ENCODE results near the gene ATP11A.

The ATP11A gene

DNA sequence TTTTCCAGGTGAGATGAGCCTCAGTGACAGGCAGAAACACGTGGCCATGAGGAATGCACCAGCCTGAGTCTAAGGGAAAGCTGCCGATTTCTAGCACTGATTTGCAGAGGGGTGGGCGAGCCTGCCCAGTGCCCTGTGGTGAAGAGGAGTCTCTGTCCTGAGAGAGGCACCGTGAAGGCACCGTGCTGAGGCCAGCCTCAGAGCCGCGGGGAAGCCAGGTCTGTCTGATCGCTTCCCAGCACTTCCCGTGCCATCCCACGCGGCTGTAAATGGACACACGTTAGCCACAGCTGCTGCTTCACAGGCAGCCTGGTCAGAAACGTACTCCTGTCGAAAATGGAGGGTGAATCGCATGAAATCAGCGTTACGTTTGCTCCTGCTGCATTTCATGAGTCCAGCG is 79.8 kb downstream of the ATP11A start:
- TF ChIP-seq, protein P1, sequence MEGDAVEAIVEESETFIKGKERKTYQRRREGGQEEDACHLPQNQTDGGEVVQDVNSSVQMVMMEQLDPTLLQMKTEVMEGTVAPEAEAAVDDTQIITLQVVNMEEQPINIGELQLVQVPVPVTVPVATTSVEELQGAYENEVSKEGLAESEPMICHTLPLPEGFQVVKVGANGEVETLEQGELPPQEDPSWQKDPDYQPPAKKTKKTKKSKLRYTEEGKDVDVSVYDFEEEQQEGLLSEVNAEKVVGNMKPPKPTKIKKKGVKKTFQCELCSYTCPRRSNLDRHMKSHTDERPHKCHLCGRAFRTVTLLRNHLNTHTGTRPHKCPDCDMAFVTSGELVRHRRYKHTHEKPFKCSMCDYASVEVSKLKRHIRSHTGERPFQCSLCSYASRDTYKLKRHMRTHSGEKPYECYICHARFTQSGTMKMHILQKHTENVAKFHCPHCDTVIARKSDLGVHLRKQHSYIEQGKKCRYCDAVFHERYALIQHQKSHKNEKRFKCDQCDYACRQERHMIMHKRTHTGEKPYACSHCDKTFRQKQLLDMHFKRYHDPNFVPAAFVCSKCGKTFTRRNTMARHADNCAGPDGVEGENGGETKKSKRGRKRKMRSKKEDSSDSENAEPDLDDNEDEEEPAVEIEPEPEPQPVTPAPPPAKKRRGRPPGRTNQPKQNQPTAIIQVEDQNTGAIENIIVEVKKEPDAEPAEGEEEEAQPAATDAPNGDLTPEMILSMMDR (conservative IDR thresholded peaks at IDR 0.05; ENCODE audit: low read depth, low read length): no peak
- Histone ChIP-seq H3K4me2 (no peak overlapping the region), H3K4me1 (ENCODE audit: low read depth, poor library complexity, severe bottlenecking) (no peaks in the 10 kb centered on the region), H4K20me1 (ENCODE audit: insufficient read depth) (no peaks in the 10 kb centered on the region), H3K79me2 (ENCODE audit: insufficient read depth, low read depth) (no peaks in the 10 kb centered on the region), H2AFZ (ENCODE audit: low read depth) (no peak overlapping the region), H3K27ac (no peak overlapping the region), H3K9ac (no peak overlapping the region), H3K27me3 (ENCODE audit: insufficient read depth, low read depth) (no peaks in the 10 kb centered on the region), H3K4me3 (IDR thresholded peaks at IDR 0.05; ENCODE audit: insufficient read depth, low read depth, low read length) (no peak overlapping the region), H3K36me3 (ENCODE audit: insufficient read depth) (no peaks in the 10 kb centered on the region)

DNA sequence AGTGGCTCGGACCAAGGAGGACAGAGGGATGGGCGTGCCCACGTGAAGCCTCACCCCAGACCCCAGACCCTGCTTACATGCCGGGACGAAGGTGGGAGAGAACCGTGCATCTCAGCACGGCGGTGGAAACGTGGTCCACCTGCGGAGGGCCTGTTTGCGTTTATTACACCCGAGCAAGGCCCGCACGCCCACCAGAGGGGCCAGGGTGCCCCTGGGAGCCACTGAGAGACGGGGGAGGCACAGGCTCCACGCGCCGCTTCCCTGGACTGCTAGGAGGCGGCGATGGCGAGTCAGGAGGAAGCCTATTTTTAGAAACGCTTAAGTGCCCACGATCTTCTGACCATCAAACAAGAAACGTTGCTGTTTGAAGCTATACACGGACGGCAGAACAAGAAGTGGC is 80.7 kb downstream of the ATP11A start:
- no peak overlapping the region for H2AFZ ChIP-seq (ENCODE audit: low read depth)

DNA sequence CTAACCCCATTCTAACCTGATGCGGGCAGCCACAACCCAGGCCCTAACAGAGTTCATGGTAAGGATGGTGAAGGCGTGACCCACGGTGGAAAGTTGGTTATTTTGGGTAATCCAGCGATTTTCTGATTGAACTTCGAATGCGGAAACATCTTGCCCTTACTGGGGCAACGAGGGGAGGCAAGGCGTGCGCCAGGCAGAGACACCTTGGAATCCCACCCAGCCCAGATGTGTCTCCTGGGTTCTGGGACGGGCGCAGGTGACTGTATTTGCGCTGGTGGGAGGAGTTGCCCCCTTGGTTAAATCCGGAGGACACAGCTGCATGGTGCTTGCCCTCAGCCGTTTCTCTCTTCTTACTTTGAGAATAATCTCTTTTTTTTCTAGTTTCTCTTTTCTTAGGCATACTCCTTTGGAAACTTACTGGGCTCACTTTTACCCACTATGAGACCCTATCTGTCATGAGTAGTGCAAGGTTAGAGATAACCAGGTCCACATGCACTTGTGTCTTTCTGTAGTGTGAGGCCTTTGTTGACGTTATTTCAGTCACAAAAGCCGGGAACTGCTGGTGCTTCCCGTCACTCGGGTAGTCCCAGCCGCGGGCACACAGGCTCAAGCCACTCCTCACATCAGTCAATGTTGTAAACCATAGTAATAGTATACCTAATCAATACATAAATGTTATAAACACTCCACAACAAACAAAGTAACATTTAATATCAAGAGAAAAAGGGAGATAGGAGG is 81.5 kb downstream of the ATP11A start:
- Histone ChIP-seq H3K4me1 (ENCODE audit: low read depth, poor library complexity, severe bottlenecking) (no peaks in the 10 kb centered on the region), H4K20me1 (ENCODE audit: insufficient read depth) (no peaks in the 10 kb centered on the region), H3K36me3 (ENCODE audit: insufficient read depth) (no peaks in the 10 kb centered on the region), H3K4me2 (no peak overlapping the region), H2AFZ (ENCODE audit: low read depth) (no peak overlapping the region), H3K4me3 (IDR thresholded peaks at IDR 0.05; ENCODE audit: insufficient read depth, low read depth, low read length) (no peak overlapping the region), H3K27me3 (ENCODE audit: insufficient read depth, low read depth) (no peaks in the 10 kb centered on the region), H3K9ac (no peak overlapping the region), H3K79me2 (ENCODE audit: insufficient read depth, low read depth) (no peaks in the 10 kb centered on the region), H3K27ac (no peak overlapping the region)
- TF ChIP-seq, protein P1 (conservative IDR thresholded peaks at IDR 0.05; ENCODE audit: low read depth, low read length): no peak

More for the DNA sequence above, 80.7 kb downstream of the ATP11A start:
- Histone ChIP-seq H3K4me2 (no peak overlapping the region), H3K4me1 (ENCODE audit: low read depth, poor library complexity, severe bottlenecking) (no peaks in the 10 kb centered on the region), H3K9ac (no peak overlapping the region), H3K4me3 (IDR thresholded peaks at IDR 0.05; ENCODE audit: insufficient read depth, low read depth, low read length) (no peak overlapping the region), H3K27ac (no peak overlapping the region), H4K20me1 (ENCODE audit: insufficient read depth) (no peaks in the 10 kb centered on the region), H3K36me3 (ENCODE audit: insufficient read depth) (no peaks in the 10 kb centered on the region), H3K79me2 (ENCODE audit: insufficient read depth, low read depth) (no peaks in the 10 kb centered on the region), H3K27me3 (ENCODE audit: insufficient read depth, low read depth) (no peaks in the 10 kb centered on the region)
- TF ChIP-seq, protein P1 (conservative IDR thresholded peaks at IDR 0.05; ENCODE audit: low read depth, low read length): no peak

DNA sequence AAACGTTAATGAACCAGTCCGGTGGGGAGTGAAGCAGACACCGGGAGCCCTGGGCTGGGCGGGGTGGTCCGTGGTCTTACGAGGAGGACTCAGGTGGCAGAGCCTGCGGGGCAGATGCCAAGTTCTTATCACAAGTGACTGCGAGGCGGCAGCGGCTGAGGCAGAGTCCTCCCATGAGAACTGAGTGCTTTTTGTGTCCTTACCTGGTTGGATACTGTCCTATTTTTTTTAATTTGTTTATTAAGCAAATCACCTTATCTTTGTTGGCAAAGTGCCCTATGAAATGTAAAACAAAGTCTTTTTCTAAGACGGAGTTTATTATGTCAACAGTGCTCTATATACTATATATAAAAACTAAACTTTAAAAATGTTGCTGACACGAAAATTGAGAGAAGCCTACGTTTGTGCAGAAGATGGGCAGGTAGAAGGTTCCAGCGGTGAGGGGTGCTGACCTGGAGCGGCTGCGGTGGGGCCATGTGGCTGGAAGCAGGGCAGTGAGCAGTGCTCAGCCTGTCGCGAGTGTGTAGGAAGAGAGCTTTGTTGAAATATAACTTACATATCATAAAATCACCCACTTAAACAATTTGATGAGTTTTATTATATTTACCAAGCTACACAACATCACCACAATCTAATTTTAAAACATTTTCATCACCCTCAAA is 82.2 kb downstream of the ATP11A start:
- Histone ChIP-seq H4K20me1 (ENCODE audit: insufficient read depth) (no peaks in the 10 kb centered on the region), H3K36me3 (ENCODE audit: insufficient read depth) (no peaks in the 10 kb centered on the region), H3K4me1 (ENCODE audit: low read depth, poor library complexity, severe bottlenecking) (no peaks in the 10 kb centered on the region), H3K79me2 (ENCODE audit: insufficient read depth, low read depth) (no peaks in the 10 kb centered on the region), H3K27me3 (ENCODE audit: insufficient read depth, low read depth) (no peaks in the 10 kb centered on the region), H3K9ac (no peak overlapping the region), H2AFZ (ENCODE audit: low read depth) (no peak overlapping the region), H3K4me3 (IDR thresholded peaks at IDR 0.05; ENCODE audit: insufficient read depth, low read depth, low read length) (no peak overlapping the region), H3K27ac (no peak overlapping the region), H3K4me2 (no peak overlapping the region)
- TF ChIP-seq, protein P1 (conservative IDR thresholded peaks at IDR 0.05; ENCODE audit: low read depth, low read length): no peak
